SK-N-SH treated with all-trans-retinoic acid at 6 μM for 48 hours (cell line): ENCODE data around the gene SLC38A8.

Source experiments
- ATAC-seq: fragments of 200-7000 bp; cut with Tn5 transposase; 3 replicates; pipeline ENCODE4 v1.9.1; 2020; ENCODE audit warnings: mild to moderate bottlenecking, moderate library complexity
- BACH2 ChIP-seq: fragments of 250-450 bp; sonication (Bioruptor Pico); IDR thresholded peaks from 2 replicates; pipeline ENCODE4 v1.9.0; 2021; ENCODE audit warnings: mild to moderate bottlenecking, borderline replicate concordance
- ESRRG ChIP-seq: fragments of 250-450 bp; sonication (Bioruptor Pico); IDR thresholded peaks from 2 replicates; pipeline ENCODE4 v1.6.1; 2021; ENCODE audit warnings: mild to moderate bottlenecking
- GLIS3 ChIP-seq: fragments of 250-450 bp; sonication (Bioruptor Pico); IDR thresholded peaks from 2 replicates; pipeline ENCODE4 v1.5.0; 2020; ENCODE audit warnings: mild to moderate bottlenecking, moderate library complexity
- ISL1 ChIP-seq: fragments of 250-450 bp; sonication (Bioruptor Pico); IDR thresholded peaks from 2 replicates; pipeline ENCODE4 v2.1.2; 2022; ENCODE audit warnings: mild to moderate bottlenecking, moderate library complexity
- OSR1 ChIP-seq: fragments of 250-450 bp; sonication (Bioruptor Pico); IDR thresholded peaks from 2 replicates; pipeline ENCODE4 v1.8.0; 2022; ENCODE audit warnings: moderate library complexity, mild to moderate bottlenecking, inconsistent platforms
- SNAI2 ChIP-seq: fragments of 250-450 bp; sonication (Bioruptor Pico); IDR thresholded peaks from 2 replicates; pipeline ENCODE4 v1.5.0; 2020; ENCODE audit warnings: mild to moderate bottlenecking, moderate library complexity
- TCF4 ChIP-seq: fragments of 250-450 bp; sonication (Bioruptor Pico); IDR thresholded peaks from 2 replicates; pipeline ENCODE4 v1.8.0; 2021; ENCODE audit warnings: mild to moderate bottlenecking, moderate library complexity, borderline replicate concordance
- TOX ChIP-seq: fragments of 250-450 bp; sonication (Bioruptor Pico); IDR thresholded peaks from 2 replicates; pipeline ENCODE4 v1.8.0; 2021; ENCODE audit warnings: mild to moderate bottlenecking, moderate library complexity, borderline replicate concordance
- ZFP30 ChIP-seq: fragments of 450-650 bp; formaldehyde crosslinking; IDR thresholded peaks from 2 replicates; pipeline ENCODE4 v1.5.0; 2022; ENCODE audit warnings: mild to moderate bottlenecking, moderate library complexity
- ZNF565 ChIP-seq: fragments of 450-650 bp; formaldehyde crosslinking; conservative IDR thresholded peaks from 2 replicates; pipeline ENCODE4 v1.5.0; 2020; ENCODE audit warnings: low read depth, mild to moderate bottlenecking, moderate library complexity
- ZNF70 ChIP-seq: fragments of 450-650 bp; formaldehyde crosslinking; IDR thresholded peaks from 2 replicates; pipeline ENCODE4 v1.5.0; 2020; ENCODE audit warnings: mild to moderate bottlenecking, moderate library complexity
- TF ChIP-seq, protein P1 (sequence below): fragments of 250-450 bp; sonication (Bioruptor Pico); IDR thresholded peaks from 2 replicates; pipeline ENCODE4 v1.5.1; 2021; ENCODE audit warnings: mild to moderate bottlenecking, moderate library complexity
- TF ChIP-seq, protein P2 (sequence below): fragments of 250-450 bp; sonication (Bioruptor Pico); IDR thresholded peaks from 2 replicates; pipeline ENCODE4 v1.8.0; 2021; ENCODE audit warnings: low read depth, mild to moderate bottlenecking, moderate library complexity, borderline replicate concordance
- TF ChIP-seq, protein P3 (sequence below): fragments of 250-450 bp; sonication (Bioruptor Pico); IDR thresholded peaks from 2 replicates; pipeline ENCODE4 v1.5.1; 2020; ENCODE audit warnings: low read depth, mild to moderate bottlenecking, moderate library complexity
- TF ChIP-seq, protein P4 (sequence below): fragments of 250-450 bp; sonication (Bioruptor Pico); IDR thresholded peaks from 2 replicates; pipeline ENCODE4 v1.8.0; 2020; ENCODE audit warnings: mild to moderate bottlenecking, moderate library complexity, borderline replicate concordance

Gene SLC38A8

DNA sequence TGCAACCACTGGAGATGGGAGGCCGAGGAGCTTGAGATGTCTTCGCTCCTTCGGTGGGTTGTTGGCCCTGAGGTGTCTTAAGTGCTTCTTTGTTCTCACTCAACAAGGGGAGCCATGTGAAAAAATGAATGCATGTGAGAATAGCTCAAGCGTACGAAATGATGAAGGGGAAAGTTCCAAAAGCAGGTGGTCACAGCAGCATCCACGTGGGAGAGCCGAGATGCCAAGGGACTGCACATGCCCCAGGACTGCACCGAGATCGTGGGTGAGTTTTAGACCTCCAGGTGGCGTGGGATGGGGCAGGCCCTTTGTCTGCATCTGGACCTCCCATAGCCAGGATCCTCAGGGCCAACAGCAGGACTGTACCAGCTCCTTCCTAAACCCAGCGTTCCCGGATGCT, 8.1 kb downstream of the SLC38A8 start (continued):
- TF ChIP-seq, protein P1, sequence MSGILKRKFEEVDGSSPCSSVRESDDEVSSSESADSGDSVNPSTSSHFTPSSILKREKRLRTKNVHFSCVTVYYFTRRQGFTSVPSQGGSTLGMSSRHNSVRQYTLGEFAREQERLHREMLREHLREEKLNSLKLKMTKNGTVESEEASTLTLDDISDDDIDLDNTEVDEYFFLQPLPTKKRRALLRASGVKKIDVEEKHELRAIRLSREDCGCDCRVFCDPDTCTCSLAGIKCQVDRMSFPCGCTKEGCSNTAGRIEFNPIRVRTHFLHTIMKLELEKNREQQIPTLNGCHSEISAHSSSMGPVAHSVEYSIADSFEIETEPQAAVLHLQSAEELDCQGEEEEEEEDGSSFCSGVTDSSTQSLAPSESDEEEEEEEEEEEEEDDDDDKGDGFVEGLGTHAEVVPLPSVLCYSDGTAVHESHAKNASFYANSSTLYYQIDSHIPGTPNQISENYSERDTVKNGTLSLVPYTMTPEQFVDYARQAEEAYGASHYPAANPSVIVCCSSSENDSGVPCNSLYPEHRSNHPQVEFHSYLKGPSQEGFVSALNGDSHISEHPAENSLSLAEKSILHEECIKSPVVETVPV (CRISPR knock-in tag) = no peak
- TF ChIP-seq, protein P2, sequence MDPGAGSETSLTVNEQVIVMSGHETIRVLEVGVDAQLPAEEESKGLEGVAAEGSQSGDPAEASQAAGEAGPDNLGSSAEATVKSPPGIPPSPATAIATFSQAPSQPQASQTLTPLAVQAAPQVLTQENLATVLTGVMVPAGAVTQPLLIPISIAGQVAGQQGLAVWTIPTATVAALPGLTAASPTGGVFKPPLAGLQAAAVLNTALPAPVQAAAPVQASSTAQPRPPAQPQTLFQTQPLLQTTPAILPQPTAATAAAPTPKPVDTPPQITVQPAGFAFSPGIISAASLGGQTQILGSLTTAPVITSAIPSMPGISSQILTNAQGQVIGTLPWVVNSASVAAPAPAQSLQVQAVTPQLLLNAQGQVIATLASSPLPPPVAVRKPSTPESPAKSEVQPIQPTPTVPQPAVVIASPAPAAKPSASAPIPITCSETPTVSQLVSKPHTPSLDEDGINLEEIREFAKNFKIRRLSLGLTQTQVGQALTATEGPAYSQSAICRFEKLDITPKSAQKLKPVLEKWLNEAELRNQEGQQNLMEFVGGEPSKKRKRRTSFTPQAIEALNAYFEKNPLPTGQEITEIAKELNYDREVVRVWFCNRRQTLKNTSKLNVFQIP (CRISPR knock-in tag) = no peak
- no peak for TF ChIP-seq ZFP30 (CRISPR knock-in tag)
- TF ChIP-seq TCF4 (CRISPR knock-in tag) = no peak
- no peak for TF ChIP-seq ZNF565
- TF ChIP-seq ZNF70 (CRISPR knock-in tag) = no peak
- TF ChIP-seq, protein P3, sequence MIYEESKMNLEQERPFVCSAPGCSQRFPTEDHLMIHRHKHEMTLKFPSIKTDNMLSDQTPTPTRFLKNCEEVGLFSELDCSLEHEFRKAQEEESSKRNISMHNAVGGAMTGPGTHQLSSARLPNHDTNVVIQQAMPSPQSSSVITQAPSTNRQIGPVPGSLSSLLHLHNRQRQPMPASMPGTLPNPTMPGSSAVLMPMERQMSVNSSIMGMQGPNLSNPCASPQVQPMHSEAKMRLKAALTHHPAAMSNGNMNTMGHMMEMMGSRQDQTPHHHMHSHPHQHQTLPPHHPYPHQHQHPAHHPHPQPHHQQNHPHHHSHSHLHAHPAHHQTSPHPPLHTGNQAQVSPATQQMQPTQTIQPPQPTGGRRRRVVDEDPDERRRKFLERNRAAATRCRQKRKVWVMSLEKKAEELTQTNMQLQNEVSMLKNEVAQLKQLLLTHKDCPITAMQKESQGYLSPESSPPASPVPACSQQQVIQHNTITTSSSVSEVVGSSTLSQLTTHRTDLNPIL (CRISPR knock-in tag) = no peak

DNA sequence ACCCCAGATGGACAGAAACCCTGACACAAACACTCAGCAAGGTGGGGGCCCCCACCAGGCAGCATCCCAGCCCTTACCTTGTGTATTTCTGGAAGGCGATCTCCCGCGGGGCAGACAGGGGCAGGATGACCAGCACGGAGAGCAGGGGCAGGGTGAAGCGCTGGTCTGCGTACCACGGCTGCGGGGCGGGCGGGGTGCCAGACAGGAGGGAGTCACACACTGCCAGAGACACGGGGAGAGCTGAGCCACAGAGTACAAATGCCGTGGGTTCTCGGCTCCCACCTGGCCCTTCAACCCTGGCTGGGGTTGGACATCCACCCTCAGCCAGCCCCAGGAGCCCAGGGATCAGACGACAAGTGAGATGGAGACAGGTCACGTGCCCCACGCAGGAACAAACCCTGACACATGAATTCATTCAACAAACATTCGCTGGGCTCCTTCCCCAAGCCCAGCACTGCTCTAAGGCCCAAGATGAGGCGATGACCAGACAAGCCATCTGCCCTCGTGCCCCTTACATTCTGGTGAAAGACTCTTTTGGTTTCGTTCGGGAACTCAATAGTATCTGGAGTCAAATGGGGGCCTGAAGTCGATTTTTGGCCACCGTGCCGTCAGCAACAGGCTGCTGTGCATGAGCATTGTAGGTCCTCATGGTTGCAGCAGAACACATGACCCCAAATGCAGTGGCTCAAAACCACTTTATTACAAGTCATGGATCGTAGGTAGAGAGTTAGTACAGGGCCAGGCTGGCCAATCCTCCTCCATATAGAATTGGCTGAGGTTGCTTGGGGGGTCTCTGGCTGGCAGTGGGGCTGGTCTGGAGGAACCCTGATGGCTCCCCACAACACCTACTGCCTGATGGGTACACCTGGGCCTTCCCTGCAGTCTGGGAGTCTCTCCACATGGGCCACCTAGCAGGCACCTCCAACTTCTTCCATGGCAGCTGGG, 9.1 kb downstream of the SLC38A8 start:
- no peak for ATAC-seq

More for the DNA sequence above, 9.1 kb downstream of the SLC38A8 start:
- no peak for TF ChIP-seq OSR1 (CRISPR knock-in tag)
- TF ChIP-seq, protein P1 (CRISPR knock-in tag) = no peak
- TF ChIP-seq ESRRG (CRISPR knock-in tag) = no peak
- TF ChIP-seq ISL1 (CRISPR knock-in tag) = no peak
- no peak for TF ChIP-seq GLIS3
- no peak for TF ChIP-seq TCF4 (CRISPR knock-in tag)
- TF ChIP-seq ZFP30 (CRISPR knock-in tag) = no peak
- no peak for TF ChIP-seq BACH2
- TF ChIP-seq TOX = no peak
- no peak for TF ChIP-seq SNAI2
- TF ChIP-seq, protein P4, sequence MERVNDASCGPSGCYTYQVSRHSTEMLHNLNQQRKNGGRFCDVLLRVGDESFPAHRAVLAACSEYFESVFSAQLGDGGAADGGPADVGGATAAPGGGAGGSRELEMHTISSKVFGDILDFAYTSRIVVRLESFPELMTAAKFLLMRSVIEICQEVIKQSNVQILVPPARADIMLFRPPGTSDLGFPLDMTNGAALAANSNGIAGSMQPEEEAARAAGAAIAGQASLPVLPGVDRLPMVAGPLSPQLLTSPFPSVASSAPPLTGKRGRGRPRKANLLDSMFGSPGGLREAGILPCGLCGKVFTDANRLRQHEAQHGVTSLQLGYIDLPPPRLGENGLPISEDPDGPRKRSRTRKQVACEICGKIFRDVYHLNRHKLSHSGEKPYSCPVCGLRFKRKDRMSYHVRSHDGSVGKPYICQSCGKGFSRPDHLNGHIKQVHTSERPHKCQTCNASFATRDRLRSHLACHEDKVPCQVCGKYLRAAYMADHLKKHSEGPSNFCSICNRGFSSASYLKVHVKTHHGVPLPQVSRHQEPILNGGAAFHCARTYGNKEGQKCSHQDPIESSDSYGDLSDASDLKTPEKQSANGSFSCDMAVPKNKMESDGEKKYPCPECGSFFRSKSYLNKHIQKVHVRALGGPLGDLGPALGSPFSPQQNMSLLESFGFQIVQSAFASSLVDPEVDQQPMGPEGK = no peak
- TF ChIP-seq, protein P3 (CRISPR knock-in tag) = no peak
- TF ChIP-seq, protein P2 (CRISPR knock-in tag) = no peak
- no peak for TF ChIP-seq ZNF565
- TF ChIP-seq, all 23 proteins: peak for 0
